ENCODE measurements around the gene SPRTN. TPM values are rescaled to one million over a fixed set of nuclear protein-coding genes. Genes with fewer than 3 reads are reported as not detected.

SPRTN gene
- total RNA-seq, 1 experiment from 2014 or later, result 14.9 TPM

- no peaks in the 10 kb centered on the region for H3K9me3 ChIP-seq (ENCODE audit: control insufficient read depth in 1 of 2, insufficient read depth in 1 of 2, low read depth in 1 of 2, low read length in 2 of 2)
- no peak overlapping the region for H3K4me3 ChIP-seq (replicated peaks in 1 of 2; ENCODE audit: low read depth in 1 of 2, low read length in 2 of 2)
- H3K27ac ChIP-seq (ENCODE audit: low read depth, low read length), result no peak overlapping the region
- H4K20me1 ChIP-seq (ENCODE audit: insufficient read depth), result no peaks in the 10 kb centered on the region
- H3K9ac ChIP-seq (ENCODE audit: low read length), result no peak overlapping the region
- H3K36me3 ChIP-seq (ENCODE audit: control insufficient read depth in 1 of 2, insufficient read depth in 2 of 2, low read length in 2 of 2), result no peaks in the 10 kb centered on the region
- CTCF ChIA-PET, result no interaction called here
- no peak overlapping the region for H3K4me2 ChIP-seq (ENCODE audit: low read length)
- no peaks in the 10 kb centered on the region for H3K9me2 ChIP-seq (ENCODE audit: insufficient read depth)
- H2AFZ ChIP-seq (ENCODE audit: low read depth, low read length, poor library complexity, severe bottlenecking), result no peak overlapping the region
- TF ChIP-seq ZBTB33 (IDR thresholded peaks at IDR 0.05; ENCODE audit: extremely low read depth, insufficient replicate concordance, low read length) (no peak), CEBPB (IDR thresholded peaks at IDR 0.05; ENCODE audit: low read depth) (no peak), JUND (IDR thresholded peaks at IDR 0.05) (no peak), EZH2 (IDR thresholded peaks at IDR 0.05) (no peak), FOSL1 (IDR thresholded peaks at IDR 0.05; ENCODE audit: low read depth) (no peak), SIN3A (IDR thresholded peaks at IDR 0.05; ENCODE audit: low read depth) (no peak), SRF (IDR thresholded peaks at IDR 0.05; ENCODE audit: low read depth) (no peak), EGR1 (IDR thresholded peaks at IDR 0.05; ENCODE audit: low read depth) (no peak), POLR2AphosphoS5 (IDR thresholded peaks at IDR 0.05; ENCODE audit: low read depth, low read length) (no peak), MAX (IDR thresholded peaks at IDR 0.05) (no peak), CBX3 (IDR thresholded peaks at IDR 0.05; ENCODE audit: low read depth) (no peak), RAD21 (IDR thresholded peaks at IDR 0.05; ENCODE audit: low read depth) (no peak), CTCF (IDR thresholded peaks at IDR 0.05 in 2 of 3, conservative IDR thresholded peaks at IDR 0.05 in 1 of 3; ENCODE audit: borderline replicate concordance in 1 of 3, insufficient read depth in 1 of 3, low read depth in 2 of 3, low read length in 2 of 3) (no peak), ATF3 (IDR thresholded peaks at IDR 0.05) (no peak)
- POLR2A ChIA-PET, result no interaction called here
- DNase-seq (ENCODE audit: low read depth, low spot score) (no peak), ATAC-seq (no peak)
- intact Hi-C loops (cut with micrococcal nuclease), result no loop called here
- BruUV-seq (replicated peaks), result no TSS peak
- peaks cover 0 to 3% of the 10 kb centered on the region in 2 experiments; a peak in 2 of 4 replicates for H3K4me1 ChIP-seq (ENCODE audit: control insufficient read depth in 1 of 2, insufficient read depth in 2 of 2, low read length in 2 of 2)
- no peaks in the 10 kb centered on the region for H3K79me2 ChIP-seq (ENCODE audit: insufficient read depth, low read length)
- RAD21 ChIA-PET (ENCODE audit: low non-redundant PET in 1 of 2, low total read pairs in 2 of 2, uncharacterized antibody in 2 of 2, unreplicated experiment in 2 of 2), result interaction anchor here in 1 of 2 experiments (0.6 kb wide), 1 partner anchor 32 kb away, joined by 3 read pairs; no protein-coding TSS in a partner anchor
- no peaks in the 10 kb centered on the region for H3K27me3 ChIP-seq (ENCODE audit: insufficient read depth, low read length)
Measured at GRCh38 chr1:231312432-231312788, 25.7 kb upstream of the SPRTN start.
